HepG2 (cell line): ENCODE measurements around the gene NPPA. TPM values are rescaled to one million over a fixed set of nuclear protein-coding genes. Genes with fewer than 3 reads are reported as not detected.
A peak's percentile ranks its signal among the peaks of the same experiment; 100 is the strongest.

Experiments
- ATAC-seq: fragments of 200-7000 bp; cut with Tn5 transposase; 3 replicates; pipeline ENCODE4 v1.9.1; 2020; ENCODE audit warnings: mild to moderate bottlenecking, moderate library complexity
- BruUV-seq: library from RNA; stranded (reverse); fragments of 400-500 nt; replicated peaks from 2 replicates; lab custom pipeline; 2021; lab: Mats Ljungman, UMichigan
- CTCF ChIA-PET: fragments of 300-600 bp; formaldehyde crosslinking; extraction: SDS; loops from one replicate; lab custom pipeline; 2021; ENCODE audit warnings: low total read pairs, inconsistent platforms, low intra/inter-chr PET ratio; lab: Yijun Ruan, JAX
- POLR2A ChIA-PET: fragments of 350-600 bp; sonication (Branson Sonifier 250); formaldehyde crosslinking; loops from one replicate; lab custom pipeline; 2020; ENCODE audit warnings: antibody characterized with exemption, inconsistent platforms; lab: Yijun Ruan, JAX
- DNase-seq: peaks from one replicate; pipeline ENCODE4 v3.0.0-alpha.2; 2015; ENCODE audit warnings: low spot score
- FAIRE-seq: peaks from 3 replicates; lab custom pipeline; 2011; peaks lifted over from hg19 to GRCh38; lab: Jason Lieb, UNC
- H2AFZ ChIP-seq: one replicate; pipeline ENCODE4 v1.6.1; 2011; ENCODE audit warnings: low read length, inconsistent platforms
- H3K27ac ChIP-seq: fragments of 300-600 bp; 3 replicates; pipeline ENCODE4 v1.8.0; 2011; ENCODE audit warnings: mixed run types, mild to moderate bottlenecking, mixed read lengths, low read length, inconsistent platforms; ENCODE audit not compliant: insufficient read depth; ENCODE audit errors: extremely low read length
- H3K27me3 ChIP-seq, 2 experiments: fragments of 200-600 bp in 1 of 2; 2 replicates in 1 of 2; 3 replicates in 1 of 2; pipeline versions ENCODE4 v1.6.0 to v1.8.0; 2011; ENCODE audit warnings: low read length in 2 of 2, mild to moderate bottlenecking in 2 of 2, moderate library complexity in 2 of 2, inconsistent platforms in 1 of 2; ENCODE audit not compliant: insufficient read depth in 2 of 2, control insufficient read depth in 1 of 2
- H3K36me3 ChIP-seq, 2 experiments: fragments of 200-600 bp in 1 of 2; replicated peaks in 1 of 2; 2 replicates in 1 of 2; 3 replicates in 1 of 2; pipeline versions ENCODE4 v1.5.1 to v1.8.0; 2011; ENCODE audit warnings: low read length in 2 of 2, inconsistent platforms in 1 of 2; ENCODE audit not compliant: insufficient read depth in 2 of 2, control insufficient read depth in 1 of 2
- H3K4me1 ChIP-seq: 2 replicates; pipeline ENCODE4 v1.5.1; 2012; ENCODE audit warnings: low read length, inconsistent platforms; ENCODE audit not compliant: insufficient read depth
- H3K4me2 ChIP-seq: 2 replicates; pipeline ENCODE4 v1.6.0; 2011; ENCODE audit warnings: low read depth, low read length, inconsistent platforms
- H3K4me3 ChIP-seq, 3 experiments: fragments of 200-600 bp in 1 of 3; sonication (generic), shearing (Covaris generic) in 1 of 3; replicated peaks in 1 of 3; 2 replicates each; pipeline ENCODE4 v1.5.1; 2011 to 2016; ENCODE audit warnings: low read length in 3 of 3, inconsistent platforms in 2 of 3, low read depth in 2 of 3, mild to moderate bottlenecking in 2 of 3, control low read depth in 1 of 3, mixed read lengths in 1 of 3; ENCODE audit not compliant: insufficient read depth in 1 of 3
- H3K79me2 ChIP-seq: one replicate; pipeline ENCODE4 v1.6.1; 2011; ENCODE audit warnings: low read length, inconsistent platforms; ENCODE audit not compliant: insufficient read depth
- H3K9ac ChIP-seq: 2 replicates; pipeline ENCODE4 v1.6.0; 2011; ENCODE audit warnings: mild to moderate bottlenecking, low read depth, low read length, inconsistent platforms; ENCODE audit not compliant: insufficient read depth
- H3K9me3 ChIP-seq: 2 replicates; pipeline ENCODE4 v1.5.1; 2012; ENCODE audit warnings: mild to moderate bottlenecking, low read length
- H4K20me1 ChIP-seq: 2 replicates; pipeline ENCODE4 v1.6.0; 2011; ENCODE audit warnings: inconsistent platforms, mild to moderate bottlenecking, low read length, moderate library complexity; ENCODE audit not compliant: insufficient read depth
- BCL3 ChIP-seq: sonication (generic); formaldehyde crosslinking; IDR thresholded peaks from 2 replicates; pipeline ENCODE4 v1.5.1; 2020; ENCODE audit warnings: mild to moderate bottlenecking, missing genetic modification reagents, moderate library complexity
- ERF ChIP-seq: IDR thresholded peaks from 2 replicates; pipeline ENCODE4 v1.6.1; 2018; ENCODE audit warnings: missing biosample characterization, missing genetic modification reagents
- GABPA ChIP-seq, 2 experiments: IDR thresholded peaks; 2 replicates each; pipeline ENCODE4 v1.6.1; 2011 to 2016; ENCODE audit warnings: low read depth in 2 of 2, low read length in 1 of 2, missing biosample characterization in 1 of 2, missing genetic modification characterization in 1 of 2
- HOXA3 ChIP-seq: sonication (generic); formaldehyde crosslinking; IDR thresholded peaks from 2 replicates; pipeline ENCODE4 v1.5.0; 2020; ENCODE audit warnings: missing genetic modification reagents
- KLF12 ChIP-seq: sonication (generic); formaldehyde crosslinking; IDR thresholded peaks from 2 replicates; pipeline ENCODE4 v1.4.0; 2020; ENCODE audit warnings: missing genetic modification reagents, borderline replicate concordance
- SPEN ChIP-seq: sonication (generic); formaldehyde crosslinking; IDR thresholded peaks from 2 replicates; pipeline ENCODE4 v1.5.1; 2020; ENCODE audit warnings: low read depth, mild to moderate bottlenecking, missing genetic modification reagents
- THAP8 ChIP-seq: sonication (generic); formaldehyde crosslinking; IDR thresholded peaks from 2 replicates; pipeline ENCODE4 v1.5.1; 2020; ENCODE audit warnings: missing genetic modification reagents, mild to moderate bottlenecking, borderline replicate concordance
- WGBS: methylation state at CpG from one replicate; pipeline ENCODE4 v1.1.6; 2017; ENCODE audit warnings: low lambda C conversion rate; 5-methylcytosine and 5-hydroxymethylcytosine counted together
- in situ Hi-C: cut with HindIII; loops from 2 replicates; pipeline ENCODE4 v1.10.0; 2017; ENCODE audit warnings: low pct_unique_long_range_greater_than_20kb; ENCODE audit not compliant: extremely low pct_ligation_motif_present
- intact Hi-C: fragments of 100-400 bp; cut with micrococcal nuclease; formaldehyde crosslinking; loops from one replicate; pipeline ENCODE4 v1.10.0; 2022; ENCODE audit not compliant: unreplicated experiment
- polyA plus RNA-seq, 8 experiments: library from polyadenylated mRNA; depleted of rRNA in 3 of 8; stranded (reverse) in 7 of 8; unstranded in 1 of 8; fragments of >200 nt; fragmentation: Illumina TruSeq in 4 of 8; extraction: Trizol in 4 of 8; gene quantifications; 2 replicates each; pipeline versions ENCODE4 v1.2.1 to v1.2.3, GENCODE V29; 2011 to 2016; ENCODE audit warnings: low read depth in 4 of 8, missing spikeins in 1 of 8, mixed read lengths in 1 of 8; ENCODE audit not compliant: insufficient read depth in 1 of 8
- total RNA-seq, 5 experiments: library from RNA; depleted of rRNA; stranded (reverse); fragments of >200 nt; fragmentation: Illumina TruSeq; extraction: Trizol; gene quantifications; 2 replicates each; pipeline ENCODE4 v1.2.3, GENCODE V29; 2016; ENCODE audit warnings: low read depth in 1 of 5
- TF ChIP-seq, protein P1 (sequence below): sonication (generic); formaldehyde crosslinking; IDR thresholded peaks from 2 replicates; pipeline ENCODE4 v1.4.0; 2020; ENCODE audit warnings: missing genetic modification reagents
- TF ChIP-seq, protein P2 (sequence below): sonication (generic); formaldehyde crosslinking; IDR thresholded peaks from 2 replicates; pipeline ENCODE4 v1.4.0; 2020; ENCODE audit warnings: missing genetic modification reagents
- TF ChIP-seq, protein P3 (sequence below): sonication (generic); formaldehyde crosslinking; IDR thresholded peaks from 2 replicates; pipeline ENCODE4 v1.8.1; 2023; ENCODE audit warnings: mild to moderate bottlenecking, moderate library complexity, missing genetic modification reagents

Gene NPPA
- total and polyA plus RNA-seq, 2 of the 13 experiments (the other 11 are each of a cell fraction or from before 2014, with no cell fraction given), result not detected

DNA sequence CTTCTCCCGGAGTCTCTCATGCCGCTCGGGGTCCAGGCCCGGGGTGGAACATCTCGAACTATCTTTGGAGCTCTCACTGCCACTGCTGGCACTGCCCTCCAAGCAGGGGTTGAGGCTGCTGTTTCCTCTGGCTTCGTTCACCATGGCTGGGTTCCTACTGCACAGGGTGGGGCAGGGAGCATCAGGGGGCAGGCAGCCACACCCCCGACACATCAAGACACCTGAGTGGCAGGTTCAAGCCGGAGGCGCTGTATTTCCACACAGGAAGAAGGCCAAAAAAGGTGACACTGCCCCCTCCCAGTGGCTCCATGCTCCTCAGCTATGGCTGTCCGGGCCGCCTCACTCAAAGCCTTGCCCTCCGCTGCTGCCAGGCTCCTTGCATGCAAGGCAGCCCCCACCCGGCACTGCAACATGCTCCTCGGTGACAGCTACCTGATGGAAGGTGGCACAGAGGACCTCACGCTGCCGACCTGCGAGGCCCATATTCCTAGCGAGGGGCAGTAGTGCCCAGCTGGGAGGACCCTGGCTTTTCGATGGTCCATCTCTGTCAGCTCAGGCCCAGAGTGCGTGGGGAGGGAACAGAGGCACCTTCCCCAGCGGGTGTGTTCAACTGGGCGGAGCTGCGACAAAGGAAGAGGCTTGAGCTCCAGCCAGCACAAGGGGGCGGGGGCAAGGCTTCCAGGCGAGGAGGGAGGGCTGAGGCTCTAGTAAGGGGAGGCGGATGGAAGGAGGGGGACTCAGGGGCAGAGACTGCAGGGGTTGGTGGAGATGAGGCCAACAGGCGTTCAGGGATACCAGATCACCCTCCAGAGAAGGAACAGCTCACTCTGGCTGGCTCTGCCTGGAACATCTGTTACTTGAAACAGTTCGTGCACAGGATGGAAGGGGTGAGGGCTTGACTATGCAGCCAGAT lies 44.4 kb downstream of the NPPA start (continued):
- TF ChIP-seq, protein P1, sequence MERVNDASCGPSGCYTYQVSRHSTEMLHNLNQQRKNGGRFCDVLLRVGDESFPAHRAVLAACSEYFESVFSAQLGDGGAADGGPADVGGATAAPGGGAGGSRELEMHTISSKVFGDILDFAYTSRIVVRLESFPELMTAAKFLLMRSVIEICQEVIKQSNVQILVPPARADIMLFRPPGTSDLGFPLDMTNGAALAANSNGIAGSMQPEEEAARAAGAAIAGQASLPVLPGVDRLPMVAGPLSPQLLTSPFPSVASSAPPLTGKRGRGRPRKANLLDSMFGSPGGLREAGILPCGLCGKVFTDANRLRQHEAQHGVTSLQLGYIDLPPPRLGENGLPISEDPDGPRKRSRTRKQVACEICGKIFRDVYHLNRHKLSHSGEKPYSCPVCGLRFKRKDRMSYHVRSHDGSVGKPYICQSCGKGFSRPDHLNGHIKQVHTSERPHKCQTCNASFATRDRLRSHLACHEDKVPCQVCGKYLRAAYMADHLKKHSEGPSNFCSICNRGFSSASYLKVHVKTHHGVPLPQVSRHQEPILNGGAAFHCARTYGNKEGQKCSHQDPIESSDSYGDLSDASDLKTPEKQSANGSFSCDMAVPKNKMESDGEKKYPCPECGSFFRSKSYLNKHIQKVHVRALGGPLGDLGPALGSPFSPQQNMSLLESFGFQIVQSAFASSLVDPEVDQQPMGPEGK (CRISPR knock-in tag), result 0 out of 2 replicates have a peak, but pooled peaks have one; percentile 31
- TF ChIP-seq BCL3 (CRISPR knock-in tag), result 0 out of 2 replicates have a peak, but pooled peaks have one; percentile 25
- TF ChIP-seq SPEN (CRISPR knock-in tag), result peak; percentile 23; the same call in 1 of the 2 replicates
- TF ChIP-seq KLF12, result 0 out of 2 replicates have a peak, but pooled peaks have one; percentile 14
- TF ChIP-seq HOXA3 (CRISPR knock-in tag), result peak; percentile 1; the same call in 1 of the 2 replicates
- peak; percentile 13; the same call in 1 of the 2 replicates for TF ChIP-seq GABPA (IDR thresholded peaks at IDR 0.05; ENCODE audit: low read depth, low read length)
- TF ChIP-seq GABPA (CRISPR knock-in tag; IDR thresholded peaks at IDR 0.05; ENCODE audit: low read depth), result 0 out of 2 replicates have a peak, but pooled peaks have one; percentile 41

DNA sequence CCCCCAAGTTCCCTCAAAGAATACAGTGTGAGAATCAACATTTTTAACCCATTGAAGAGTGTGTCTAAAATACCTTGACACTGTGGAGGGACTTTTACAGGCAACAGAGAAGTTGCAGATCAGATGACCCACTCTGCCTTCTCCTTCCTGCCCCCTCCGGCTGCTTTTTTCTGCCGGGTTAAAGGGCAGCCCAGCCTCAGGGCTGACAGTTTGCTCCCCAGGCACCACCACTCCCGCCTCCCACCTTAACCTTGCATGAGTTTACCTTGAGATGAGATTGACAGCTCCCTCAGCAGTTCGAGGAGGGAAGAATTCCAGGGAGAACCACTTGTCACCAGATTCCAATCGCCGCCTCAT lies 45.0 kb downstream of the NPPA start:
- no peaks in the 10 kb centered on the region for H3K9me3 ChIP-seq
- peak overlapping the region; percentile 26 to 71 (median 53); a peak in 5 of 6 replicates for H3K4me3 ChIP-seq
- H3K79me2 ChIP-seq, result peaks cover 19% of the 10 kb centered on the region
- peaks cover 41% of the 10 kb centered on the region for H3K4me1 ChIP-seq
- ChIA-PET POLR2A (interaction anchor here (0.7 to 3.2 kb wide), 3 partner anchors 15 to 177 kb away, joined by 3 to 29 read pairs (median 12); no protein-coding TSS in a partner anchor), CTCF (no interaction called here)
- 46% methylated on average over 6 of the region's 6 CpGs for WGBS
- H3K36me3 ChIP-seq, result peaks cover 1 to 14% of the 10 kb centered on the region in 2 experiments; a peak in 1 of 5 replicates
- peaks cover 6% of the 10 kb centered on the region; the same call in 1 of the 2 replicates for H4K20me1 ChIP-seq
- H3K4me2 ChIP-seq, result peak overlapping the region; percentile 97
- FAIRE-seq, result no peak
- in situ Hi-C loops, result no loop called here
- H3K27me3 ChIP-seq, result no peaks in the 10 kb centered on the region; a peak in 1 of 5 replicates
- H2AFZ ChIP-seq, result no peak overlapping the region
- intact Hi-C loops, result loop anchor here (5.0 kb wide), 1 partner anchor 150 kb away; the partner anchor contains the start of genes FBXO2 and FBXO44
- BruUV-seq, result no TSS peak
- H3K9ac ChIP-seq, result no peak overlapping the region
- ATAC-seq, result no peak
- H3K27ac ChIP-seq, result peak overlapping the region; percentile 7
- no peak for DNase-seq
- no peak for TF ChIP-seq ERF
- TF ChIP-seq, protein P2, sequence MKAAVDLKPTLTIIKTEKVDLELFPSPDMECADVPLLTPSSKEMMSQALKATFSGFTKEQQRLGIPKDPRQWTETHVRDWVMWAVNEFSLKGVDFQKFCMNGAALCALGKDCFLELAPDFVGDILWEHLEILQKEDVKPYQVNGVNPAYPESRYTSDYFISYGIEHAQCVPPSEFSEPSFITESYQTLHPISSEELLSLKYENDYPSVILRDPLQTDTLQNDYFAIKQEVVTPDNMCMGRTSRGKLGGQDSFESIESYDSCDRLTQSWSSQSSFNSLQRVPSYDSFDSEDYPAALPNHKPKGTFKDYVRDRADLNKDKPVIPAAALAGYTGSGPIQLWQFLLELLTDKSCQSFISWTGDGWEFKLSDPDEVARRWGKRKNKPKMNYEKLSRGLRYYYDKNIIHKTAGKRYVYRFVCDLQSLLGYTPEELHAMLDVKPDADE (CRISPR knock-in tag), result no peak
- TF ChIP-seq, protein P3, sequence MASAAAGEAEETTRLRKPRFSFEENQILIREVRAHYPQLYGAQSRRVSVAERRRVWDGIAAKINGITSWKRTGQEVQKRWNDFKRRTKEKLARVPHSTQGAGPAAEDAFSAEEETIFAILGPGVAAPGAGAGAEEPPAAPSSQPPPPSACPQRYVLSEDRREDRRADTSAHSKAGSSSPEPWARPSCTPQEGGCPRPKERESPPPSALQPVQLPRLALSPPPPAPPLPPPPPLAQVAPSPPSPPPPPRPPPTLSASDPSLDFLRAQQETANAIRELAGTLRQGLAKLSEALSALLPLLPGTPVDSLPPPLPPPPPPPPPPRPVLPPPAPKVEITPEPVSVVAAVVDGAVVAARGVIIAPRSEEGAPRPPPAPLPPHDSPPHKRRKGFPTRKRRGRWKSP (CRISPR knock-in tag), result no peak
- no peak for TF ChIP-seq THAP8
